Loucy (cell line): Measurements from ENCODE around the gene HDGF.

Experiments
- CTCF ChIP-seq: fragments of 200-600 bp; sonication (generic); conservative IDR thresholded peaks from 2 replicates; pipeline ENCODE4 v1.5.1; 2014; ENCODE audit warnings: mild to moderate bottlenecking, antibody characterized with exemption, low read length
- EZH2phosphoT487 ChIP-seq: fragments of 200-600 bp; IDR thresholded peaks from 2 replicates; pipeline ENCODE4 v1.6.1; 2018; ENCODE audit warnings: antibody characterized with exemption, mild to moderate bottlenecking, moderate library complexity, borderline replicate concordance

DNA sequence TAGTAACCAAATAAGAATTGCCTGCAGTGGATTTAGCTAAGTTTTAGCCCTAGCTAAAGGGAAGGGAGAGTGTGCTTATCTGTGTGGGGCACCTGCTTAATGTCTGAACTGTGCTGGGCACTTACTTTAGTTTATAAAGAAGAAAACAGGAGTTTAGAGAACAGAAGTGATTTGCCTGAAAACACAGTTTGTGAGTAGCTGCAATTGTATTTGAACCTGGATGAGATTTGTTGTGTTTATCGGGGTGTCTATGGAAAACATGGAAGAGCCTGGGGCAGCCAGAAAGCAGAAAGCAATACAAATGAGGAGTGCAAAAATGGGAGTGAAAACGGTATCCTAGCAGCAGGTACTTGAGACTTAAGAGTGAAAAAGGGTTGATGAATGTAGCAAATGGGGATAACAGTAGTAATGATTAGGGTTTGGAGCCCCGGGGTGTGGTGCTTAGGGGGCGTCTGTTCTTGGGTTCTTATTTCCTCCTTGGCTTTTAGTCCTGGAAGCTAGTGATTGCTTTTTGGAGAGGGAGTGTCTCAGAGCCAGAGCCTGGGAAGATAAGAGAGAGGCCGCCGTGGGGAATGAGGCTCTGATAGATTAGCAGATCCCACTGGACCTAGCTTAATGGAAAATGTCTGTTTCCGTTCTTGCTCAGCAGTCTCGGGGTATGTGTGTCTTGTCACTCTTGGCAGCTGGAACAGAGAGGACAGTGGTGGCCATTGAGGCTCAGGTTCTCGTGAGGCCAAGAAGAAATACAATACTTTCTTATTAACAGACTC lies 21.4 kb upstream of the HDGF start:
- no peak for TF ChIP-seq CTCF
- TF ChIP-seq EZH2phosphoT487, result no peak
